K562 (cell line): Measurements from ENCODE around the gene PM20D2. TPM values are rescaled to one million over a fixed set of nuclear protein-coding genes. Genes with fewer than 3 reads are reported as not detected.

ENCODE experiments used
- ATAC-seq: fragments of 200-7000 bp; cut with Tn5 transposase; 3 replicates; pipeline ENCODE4 v1.9.1; 2020; ENCODE audit warnings: moderate library complexity
- BruUV-seq: library from RNA; stranded (reverse); fragments of 400-500 nt; replicated peaks from 2 replicates; lab custom pipeline; 2021; lab: Mats Ljungman, UMichigan
- CTCF ChIA-PET: fragments of 300-600 bp; formaldehyde crosslinking; extraction: SDS; loops from one replicate; lab custom pipeline; 2021; ENCODE audit warnings: low intra/inter-chr PET ratio; lab: Yijun Ruan, JAX
- POLR2A ChIA-PET: fragments of 300-600, 350-650 bp; sonication (Branson Sonifier 250); formaldehyde crosslinking; extraction: SDS; loops from one replicate; lab custom pipeline; 2021; ENCODE audit warnings: antibody characterized with exemption, inconsistent platforms; lab: Yijun Ruan, JAX
- DNase-seq, 4 experiments: peaks; one replicate each; pipeline versions ENCODE4 v3.0.0 to v3.0.0-alpha.2; 2011 to 2018; ENCODE audit warnings: low spot score in 3 of 4, mixed read lengths in 3 of 4; ENCODE audit errors: extremely low read depth in 1 of 4
- FAIRE-seq: peaks from 2 replicates; lab custom pipeline; 2011; peaks lifted over from hg19 to GRCh38; lab: Jason Lieb, UNC
- H2AFZ ChIP-seq: 2 replicates; pipeline ENCODE4 v1.6.0; 2011; ENCODE audit warnings: low read depth, low read length, control low read depth, inconsistent platforms
- H3K27ac ChIP-seq: fragments of 200-600 bp; 3 replicates; pipeline ENCODE4 v1.8.0; 2011; ENCODE audit warnings: low read depth, mild to moderate bottlenecking, control low read depth, inconsistent platforms, low read length, moderate library complexity, mixed read lengths; ENCODE audit errors: extremely low read depth
- H3K27me3 ChIP-seq, 2 experiments: fragments of 300-600 bp in 1 of 2; 2 replicates in 1 of 2; 3 replicates in 1 of 2; pipeline versions ENCODE4 v1.6.0 to v1.8.0; 2011; ENCODE audit warnings: inconsistent platforms in 2 of 2, low read length in 2 of 2, mild to moderate bottlenecking in 1 of 2, mixed read lengths in 1 of 2, moderate library complexity in 1 of 2; ENCODE audit not compliant: control insufficient read depth in 2 of 2, insufficient read depth in 2 of 2
- H3K36me3 ChIP-seq: fragments of 300-600 bp; 3 replicates; pipeline ENCODE4 v1.8.0; 2011; ENCODE audit warnings: mild to moderate bottlenecking, low read length, inconsistent platforms; ENCODE audit not compliant: control insufficient read depth, insufficient read depth
- H3K4me1 ChIP-seq, 2 experiments: fragments of 200-600 bp in 1 of 2; replicated peaks in 1 of 2; 2 replicates in 1 of 2; 3 replicates in 1 of 2; pipeline versions ENCODE4 v1.5.1 to v1.8.0; 2011; ENCODE audit warnings: inconsistent platforms in 2 of 2, low read length in 2 of 2, mild to moderate bottlenecking in 1 of 2, mixed read lengths in 1 of 2, moderate library complexity in 1 of 2; ENCODE audit not compliant: control insufficient read depth in 2 of 2, insufficient read depth in 2 of 2
- H3K4me2 ChIP-seq: 2 replicates; pipeline ENCODE4 v1.6.1; 2011; ENCODE audit warnings: low read length, control low read depth, inconsistent platforms, mixed read lengths; ENCODE audit not compliant: insufficient read depth
- H3K4me3 ChIP-seq: fragments of 200-600 bp; sonication (generic), shearing (Covaris generic); 2 replicates; pipeline ENCODE4 v1.5.1; 2016; ENCODE audit warnings: control low read depth, inconsistent platforms
- H3K79me2 ChIP-seq: fragments of 200-600 bp; 3 replicates; pipeline ENCODE4 v1.8.0; 2011; ENCODE audit warnings: low read length, inconsistent platforms; ENCODE audit not compliant: control insufficient read depth, insufficient read depth
- H3K9ac ChIP-seq, 2 experiments: 2 replicates each; pipeline versions ENCODE4 v1.6.0 to v1.6.1; 2011; ENCODE audit warnings: low read depth in 2 of 2, low read length in 2 of 2, control low read depth in 1 of 2, inconsistent platforms in 1 of 2, mild to moderate bottlenecking in 1 of 2, mixed read lengths in 1 of 2; ENCODE audit not compliant: insufficient read depth in 1 of 2
- H3K9me1 ChIP-seq: one replicate; pipeline ENCODE4 v1.6.0; 2011; ENCODE audit warnings: inconsistent platforms, mild to moderate bottlenecking, low read length, moderate library complexity; ENCODE audit not compliant: control insufficient read depth, insufficient read depth
- H3K9me3 ChIP-seq: replicated peaks from 2 replicates; pipeline ENCODE4 v1.5.1; 2011; ENCODE audit warnings: low read depth, low read length, inconsistent platforms; ENCODE audit not compliant: control insufficient read depth, insufficient read depth
- H4K20me1 ChIP-seq: replicated peaks from 2 replicates; pipeline ENCODE4 v1.6.1; 2011; ENCODE audit warnings: low read length, inconsistent platforms, mixed read lengths; ENCODE audit not compliant: control insufficient read depth, insufficient read depth
- BDP1 ChIP-seq: IDR thresholded peaks from 3 replicates; pipeline ENCODE4 v1.6.1; 2011; ENCODE audit not compliant: insufficient read length, insufficient read depth
- DACH1 ChIP-seq: fragments of 450-650 bp; IDR thresholded peaks from 2 replicates; pipeline ENCODE4 v1.6.1; 2018; ENCODE audit not compliant: partially characterized antibody
- ETV6 ChIP-seq, 3 experiments: fragments of 150-350 bp in 1 of 3; sonication (generic) in 1 of 3; formaldehyde crosslinking in 1 of 3; IDR thresholded peaks; 2 replicates each; pipeline versions ENCODE4 v1.6.1 to v1.8.0; 2014 to 2022; ENCODE audit warnings: borderline replicate concordance in 2 of 3, low read depth in 2 of 3, antibody characterized with exemption in 1 of 3, low read length in 1 of 3, mild to moderate bottlenecking in 1 of 3, missing genetic modification reagents in 1 of 3
- EWSR1 ChIP-seq: fragments of 450-650 bp; IDR thresholded peaks from 2 replicates; pipeline ENCODE4 v1.6.1; 2018; ENCODE audit warnings: borderline replicate concordance, mild to moderate bottlenecking, low read depth, moderate library complexity; ENCODE audit not compliant: partially characterized antibody
- FOXK2 ChIP-seq, 2 experiments: fragments of 450-650 bp; IDR thresholded peaks in 1 of 2; conservative IDR thresholded peaks in 1 of 2; 2 replicates each; pipeline ENCODE4 v1.6.1; 2016; ENCODE audit warnings: low read depth in 2 of 2, mild to moderate bottlenecking in 1 of 2
- IRF1 ChIP-seq: sonication (generic); formaldehyde crosslinking; IDR thresholded peaks from 2 replicates; pipeline ENCODE4 v1.8.0; 2022; ENCODE audit warnings: missing genetic modification reagents, mild to moderate bottlenecking, borderline replicate concordance
- NCOA2 ChIP-seq, 2 experiments: fragments of 450-650 bp; IDR thresholded peaks; 2 replicates each; pipeline ENCODE4 v1.6.1; 2018; ENCODE audit warnings: mild to moderate bottlenecking in 2 of 2, moderate library complexity in 1 of 2; ENCODE audit not compliant: partially characterized antibody in 2 of 2
- POLR2G ChIP-seq: fragments of 200-400 bp; formaldehyde crosslinking; IDR thresholded peaks from 2 replicates; pipeline ENCODE4 v1.6.1; 2017; ENCODE audit warnings: low read depth, mild to moderate bottlenecking, antibody characterized with exemption, low read length, moderate library complexity
- PTTG1 ChIP-seq: fragments of 450-650 bp; IDR thresholded peaks from 2 replicates; pipeline ENCODE4 v1.6.1; 2016; ENCODE audit warnings: low read depth, mild to moderate bottlenecking, missing genetic modification characterization, missing compliant biosample characterization
- YY1 ChIP-seq, 3 experiments: IDR thresholded peaks; 2 replicates each; pipeline ENCODE4 v1.6.1; 2011; ENCODE audit warnings: low read length in 2 of 3, mild to moderate bottlenecking in 2 of 3, moderate library complexity in 2 of 3, borderline replicate concordance in 1 of 3, control low read depth in 1 of 3, low read depth in 1 of 3; ENCODE audit not compliant: insufficient read depth in 3 of 3, insufficient replicate concordance in 2 of 3, control insufficient read depth in 1 of 3, insufficient read length in 1 of 3; ENCODE audit errors: extremely low read depth in 1 of 3
- ZC3H8 ChIP-seq: fragments of 450-650 bp; IDR thresholded peaks from 2 replicates; pipeline ENCODE4 v1.6.1; 2017
- ZNF134 ChIP-seq: fragments of 250-450 bp; sonication (Bioruptor Pico); conservative IDR thresholded peaks from 2 replicates; pipeline ENCODE4 v1.4.0; 2020
- ZNF561 ChIP-seq: fragments of 450-650 bp; formaldehyde crosslinking; conservative IDR thresholded peaks from 2 replicates; pipeline ENCODE4 v1.4.0; 2020; ENCODE audit warnings: mild to moderate bottlenecking, moderate library complexity
- WGBS: fragments of 100-300 bp; shearing (Covaris generic); methylation state at CpG from one replicate; pipeline ENCODE4 v1.1.6; 2016; ENCODE audit warnings: low coverage, mixed read lengths; ENCODE audit not compliant: insufficient coverage; ENCODE audit errors: missing lambda C conversion rate; 5-methylcytosine and 5-hydroxymethylcytosine counted together
- in situ Hi-C: fragments of 300-500 bp; cut with MboI; formaldehyde crosslinking; loops from 4 replicates; pipeline ENCODE4 v1.15.0; 2018; ENCODE audit warnings: inconsistent platforms, mixed read lengths
- intact Hi-C: fragments of 100-400 bp; cut with micrococcal nuclease; formaldehyde crosslinking; loops from 2 replicates; pipeline ENCODE4 v1.14.2; 2022
- polyA plus RNA-seq, 8 experiments: library from polyadenylated mRNA; depleted of rRNA in 4 of 8; stranded (reverse) in 5 of 8; unstranded in 3 of 8; fragments of >200 nt; fragmentation: Nextera tagmentation in 2 of 8; fragmentation: Illumina TruSeq in 1 of 8; extraction: Ambion mirVana in 2 of 8; extraction: Trizol in 1 of 8; gene quantifications; 2 replicates each; pipeline versions ENCODE4 v1.2.1 to v1.2.3, GENCODE V29; 2011 to 2014; ENCODE audit warnings: inconsistent platforms in 1 of 8, missing spikeins in 1 of 8
- total RNA-seq, 7 experiments: library from RNA; depleted of rRNA in 6 of 7; stranded (reverse); fragments of >200 nt in 6 of 7; fragmentation: Illumina TruSeq in 2 of 7; extraction: Trizol in 2 of 7; gene quantifications; 2 replicates each; pipeline versions ENCODE4 v1.2.1 to v1.2.3, GENCODE V29; 2011 to 2021; ENCODE audit warnings: low replicate concordance in 1 of 7

PM20D2 gene
- total and polyA plus RNA-seq, 9 of the 15 experiments (the other 6 are each of a cell fraction or from before 2014, with no cell fraction given): 0.30 to 2.6 (median 1.00) TPM

DNA sequence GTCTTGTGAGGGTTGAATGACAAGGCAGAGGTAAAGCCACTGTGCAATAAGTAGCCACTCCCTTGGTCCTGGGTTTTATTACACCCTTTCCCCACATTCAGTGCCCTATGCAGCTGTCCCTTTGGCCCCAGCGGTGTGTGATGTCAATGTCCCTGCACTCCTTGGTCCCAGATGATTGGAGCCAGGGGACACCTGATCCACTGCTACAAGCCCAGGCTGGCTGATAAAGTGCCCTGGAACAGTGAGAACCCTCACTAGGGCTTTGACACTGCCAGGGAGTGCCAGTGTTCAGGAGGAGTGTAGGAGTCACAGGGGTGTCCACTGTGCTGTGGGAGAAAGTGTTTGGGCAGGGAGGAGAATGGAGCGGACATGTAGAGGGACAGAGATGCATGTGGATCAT lies 40.9 kb downstream of the PM20D2 start:
- Histone ChIP-seq H3K27ac (no peak overlapping the region), H3K4me1 (no peaks in the 10 kb centered on the region), H2AFZ (no peak overlapping the region), H3K79me2 (no peaks in the 10 kb centered on the region), H3K36me3 (no peaks in the 10 kb centered on the region), H3K9me1 (no peaks in the 10 kb centered on the region), H3K27me3 (peaks cover 2 to 30% of the 10 kb centered on the region in 2 experiments), H3K9me3 (no peaks in the 10 kb centered on the region), H3K4me2 (no peak overlapping the region), H3K4me3 (no peak overlapping the region), H4K20me1 (0 out of 2 replicates have a peak, but pooled peaks cover 3% of the 10 kb centered on the region), H3K9ac (no peak overlapping the region)
- intact Hi-C loops: no loop called here
- TF ChIP-seq FOXK2 (conservative IDR thresholded peaks at IDR 0.05 in 1 of 2, IDR thresholded peaks at IDR 0.05 in 1 of 2; ENCODE audit: low read depth in 2 of 2) (no peak), PTTG1 (no peak), EWSR1 (no peak), ETV6 (IDR thresholded peaks at IDR 0.05; ENCODE audit: borderline replicate concordance in 1 of 2, low read depth in 2 of 2, low read length in 1 of 2) (no peak), ETV6 (CRISPR knock-in tag; IDR thresholded peaks at IDR 0.05; ENCODE audit: borderline replicate concordance) (no peak)
- DNase-seq: no peak
- ATAC-seq: no peak
- 0% methylated on average over 2 of the region's 2 CpGs for WGBS
- in situ Hi-C loops: no loop called here
- BruUV-seq: no TSS peak
- ChIA-PET CTCF (no interaction called here), POLR2A (no interaction called here)
- no peak for FAIRE-seq

DNA sequence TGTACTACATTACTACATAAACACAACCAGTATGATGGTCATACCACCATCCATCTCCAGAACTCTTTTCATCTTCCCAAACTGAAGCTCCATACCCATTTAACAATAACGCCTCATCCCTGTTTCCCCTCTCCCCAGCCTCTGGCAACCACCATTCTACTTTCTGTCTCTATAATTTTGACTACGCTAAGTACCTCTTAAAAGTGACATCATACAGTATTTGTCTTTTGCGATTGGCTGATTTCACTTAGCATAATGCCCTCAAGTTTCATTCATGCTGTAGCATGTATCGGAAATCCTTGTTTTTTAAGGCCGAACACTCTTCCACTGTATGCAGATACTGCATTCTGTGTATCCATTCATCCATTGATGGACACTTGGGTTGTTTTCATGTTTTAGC lies 41.6 kb downstream of the PM20D2 start:
- 3% methylated on average over 5 of the region's 5 CpGs for WGBS
- POLR2A ChIA-PET: no interaction called here
- Histone ChIP-seq H3K4me3 (no peak overlapping the region), H3K27ac (no peak overlapping the region), H3K36me3 (no peaks in the 10 kb centered on the region), H3K9me3 (no peaks in the 10 kb centered on the region), H3K79me2 (no peaks in the 10 kb centered on the region), H3K9me1 (no peaks in the 10 kb centered on the region), H4K20me1 (0 out of 2 replicates have a peak, but pooled peaks cover 3% of the 10 kb centered on the region), H3K9ac (no peak overlapping the region), H2AFZ (no peak overlapping the region), H3K4me2 (no peak overlapping the region), H3K27me3 (peaks cover 2 to 35% of the 10 kb centered on the region in 2 experiments; a peak in 4 of 5 replicates), H3K4me1 (no peaks in the 10 kb centered on the region)
- in situ Hi-C loops: no loop called here
- CTCF ChIA-PET: no interaction called here
- intact Hi-C loops: no loop called here
- BruUV-seq: no TSS peak
- ATAC-seq (no peak), FAIRE-seq (no peak), DNase-seq (no peak)
- no peak for TF ChIP-seq BDP1
- no peak for TF ChIP-seq ZNF134 (CRISPR knock-in tag)
- TF ChIP-seq YY1 (IDR thresholded peaks at IDR 0.05; ENCODE audit: borderline replicate concordance in 1 of 3, control insufficient read depth in 1 of 3, extremely low read depth in 1 of 3, insufficient read depth in 3 of 3, insufficient read length in 1 of 3, insufficient replicate concordance in 2 of 3, low read depth in 1 of 3, low read length in 2 of 3): no peak
- TF ChIP-seq DACH1: no peak
- TF ChIP-seq ZNF561 (CRISPR knock-in tag): no peak
- TF ChIP-seq IRF1 (CRISPR knock-in tag): no peak
- TF ChIP-seq POLR2G: no peak
- TF ChIP-seq NCOA2 (IDR thresholded peaks at IDR 0.05; ENCODE audit: partially characterized antibody in 2 of 2): no peak
- TF ChIP-seq ZC3H8: no peak
